Ascending aorta (tissue), 2 donors: Measurements from ENCODE around the gene HDHD3. TPM values are rescaled to one million over a fixed set of nuclear protein-coding genes. Genes with fewer than 3 reads are reported as not detected.

Experiments used
- DNase-seq, 2 donors: peaks; one replicate each; pipeline ENCODE4 v3.0.0-alpha.2; 2019; ENCODE audit warnings: low spot score in 2 of 2
- H3K27ac ChIP-seq, 2 donors: fragments of 200-600 bp; sonication (generic); one replicate each; pipeline ENCODE4 v1.5.1; 2016 to 2017; ENCODE audit warnings: mild to moderate bottlenecking in 1 of 2
- H3K27me3 ChIP-seq: fragments of 200-600 bp; sonication (generic); one replicate; pipeline ENCODE4 v1.5.1; 2017
- H3K36me3 ChIP-seq, 2 donors: fragments of 200-600 bp; sonication (generic); one replicate each; pipeline ENCODE4 v1.5.1; 2016
- H3K4me1 ChIP-seq, 2 donors: fragments of 200-600 bp; sonication (generic); one replicate each; pipeline ENCODE4 v1.5.1; 2016 to 2017; ENCODE audit warnings: mild to moderate bottlenecking in 1 of 2
- H3K4me3 ChIP-seq, 2 donors: fragments of 200-600 bp; sonication (generic); one replicate each; pipeline ENCODE4 v1.5.1; 2016 to 2017; ENCODE audit warnings: mild to moderate bottlenecking in 1 of 2
- H3K9me3 ChIP-seq, 2 donors: fragments of 200-600 bp; sonication (generic); one replicate each; pipeline ENCODE4 v1.5.1; 2016
- CTCF ChIP-seq, 3 experiments: fragments of 200-600 bp in 2 of 3; fragments of 450-650 bp in 1 of 3; sonication (generic) in 2 of 3; IDR thresholded peaks; one replicate each; pipeline ENCODE4 v1.5.1; 2016 to 2019; ENCODE audit warnings: antibody characterized with exemption in 3 of 3, mild to moderate bottlenecking in 1 of 3, moderate library complexity in 1 of 3
- intact Hi-C: fragments of 100-400 bp; cut with DNase I; formaldehyde crosslinking; loops from one replicate; pipeline ENCODE4 v1.15.1; 2023
- total RNA-seq: library from RNA; depleted of rRNA; stranded (reverse); fragments of >200 nt; gene quantifications from one replicate; pipeline ENCODE4 v1.1.0, GENCODE V29; 2016

The HDHD3 gene
- total RNA-seq, 1 donor from 2014 or later: 16.5 TPM

- no peak overlapping the region for H3K27ac ChIP-seq
- no peaks in the 10 kb centered on the region for H3K27me3 ChIP-seq
- DNase-seq: no peak
- no peaks in the 10 kb centered on the region for H3K36me3 ChIP-seq
- no peaks in the 10 kb centered on the region for H3K4me1 ChIP-seq
- intact Hi-C loops: no loop called here
- H3K4me3 ChIP-seq: no peak overlapping the region
- TF ChIP-seq CTCF (IDR thresholded peaks at IDR 0.05): no peak
- H3K9me3 ChIP-seq: no peaks in the 10 kb centered on the region
Observed at GRCh38 chr9:113326230-113326629, 50.6 kb downstream of the HDHD3 start.

Other genes starting within 250 kb of the HDHD3 start
- 7.2 TPM for gene SLC31A2, start 226.0 kb downstream of the HDHD3 start, total RNA-seq
- 24.4 TPM for gene FKBP15, start 155.7 kb downstream of the HDHD3 start, total RNA-seq
- 3.7 TPM for gene SLC31A1, start 155.4 kb downstream of the HDHD3 start, total RNA-seq
- 1.2 TPM for gene CDC26, start 101.4 kb downstream of the HDHD3 start, total RNA-seq
- 5.4 TPM for gene PRPF4, start 101.3 kb downstream of the HDHD3 start, total RNA-seq
- gene RNF183, start 73.6 kb downstream of the HDHD3 start, total RNA-seq: not detected
- 0.21 TPM for gene WDR31, start 36.7 kb downstream of the HDHD3 start, total RNA-seq
- not detected for gene BSPRY, start 27.4 kb downstream of the HDHD3 start, total RNA-seq
- gene ALAD, start 24.3 kb upstream of the HDHD3 start, total RNA-seq: 71.4 TPM
- 17.5 TPM for gene POLE3, start 33.7 kb upstream of the HDHD3 start, total RNA-seq
- not detected for gene C9orf43, start 33.8 kb upstream of the HDHD3 start, total RNA-seq
- 125 TPM for gene RGS3, start 86.7 kb upstream of the HDHD3 start, total RNA-seq